ENCODE data around the gene VWA8.
"Not testable (repeated sequence)": the region's sequence is repeated elsewhere in the genome, so short reads cannot be mapped to it uniquely, and the experiment has no call there.

Gene VWA8

GRCh38 chr13:41928323-41928722, 32.6 kb downstream of the VWA8 start:
- DNase-seq, result no peak
- no peak for TF ChIP-seq GATA1 (IDR thresholded peaks at IDR 0.05; ENCODE audit: low read depth, low read length)
- TF ChIP-seq POLR2A (IDR thresholded peaks at IDR 0.05; ENCODE audit: low read length), result no peak

GRCh38 chr13:41925014-41925413, 35.9 kb downstream of the VWA8 start:
- no peak for DNase-seq
- TF ChIP-seq POLR2A (IDR thresholded peaks at IDR 0.05; ENCODE audit: low read length) (no peak), GATA1 (IDR thresholded peaks at IDR 0.05; ENCODE audit: low read depth, low read length) (no peak)

DNA sequence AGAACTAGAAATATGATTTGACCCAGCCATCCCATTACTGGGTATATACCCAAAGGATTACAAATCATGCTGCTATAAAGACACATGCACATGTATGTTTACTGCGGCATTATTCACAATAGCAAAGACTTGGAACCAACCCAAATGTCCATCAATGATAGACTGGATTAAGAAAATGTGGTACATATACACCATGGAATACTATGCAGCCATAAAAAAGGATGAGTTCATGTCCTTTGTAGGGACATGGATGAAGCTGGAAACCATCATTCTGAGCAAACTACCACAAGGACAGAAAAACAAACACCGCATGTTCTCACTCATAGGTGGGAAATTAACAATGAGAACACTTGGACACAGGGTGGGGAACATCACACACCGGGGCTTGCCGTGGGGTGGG, 38.0 kb downstream of the VWA8 start:
- not testable (repeated sequence) for DNase-seq

DNA sequence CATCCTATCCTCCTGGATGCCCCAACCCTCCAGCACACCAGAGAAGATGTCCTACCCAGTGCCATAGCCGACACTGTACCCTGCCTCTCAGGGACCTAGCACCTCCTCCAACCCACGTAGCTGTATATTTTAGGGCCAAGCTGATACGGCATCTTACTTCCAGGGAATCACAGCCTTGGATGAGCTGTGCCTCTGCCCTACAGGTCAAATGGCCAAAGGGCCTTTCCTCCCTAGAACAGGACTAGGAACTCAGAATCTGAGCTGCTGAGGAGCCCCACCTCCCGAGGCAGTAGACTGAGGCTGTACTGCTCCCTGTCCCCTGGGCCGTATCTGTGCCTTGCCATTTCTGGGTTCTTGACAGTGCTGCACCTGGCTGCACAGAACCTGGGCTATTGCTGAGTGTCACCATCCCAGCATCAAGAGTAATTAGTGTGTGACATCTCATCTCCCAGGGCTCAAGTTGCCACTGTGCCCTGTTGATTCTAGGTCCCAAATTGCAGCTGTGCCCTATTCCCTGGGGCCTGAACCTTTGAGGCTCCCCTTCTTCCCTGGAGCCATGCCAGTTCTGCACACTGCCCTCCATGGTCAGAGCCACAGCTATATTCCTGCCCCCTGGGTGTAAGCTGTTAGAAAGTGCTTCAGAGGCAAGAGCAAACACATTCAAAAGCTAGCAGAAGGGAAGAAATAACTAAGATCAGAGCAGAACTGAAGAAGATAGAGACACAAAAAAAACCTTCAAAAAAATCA, 41.0 kb downstream of the VWA8 start:
- DNase-seq, result no peak
- TF ChIP-seq GATA1 (IDR thresholded peaks at IDR 0.05; ENCODE audit: low read depth, low read length) (no peak), POLR2A (IDR thresholded peaks at IDR 0.05; ENCODE audit: low read length) (no peak)

- no peak for TF ChIP-seq GATA1 (IDR thresholded peaks at IDR 0.05; ENCODE audit: low read depth, low read length)
- no peak for TF ChIP-seq POLR2A (IDR thresholded peaks at IDR 0.05; ENCODE audit: low read length)
- no peak for DNase-seq
Observed at GRCh38 chr13:41919031-41919740, 41.7 kb downstream of the VWA8 start.

- TF ChIP-seq GATA1 (IDR thresholded peaks at IDR 0.05; ENCODE audit: low read depth, low read length) (no peak), POLR2A (IDR thresholded peaks at IDR 0.05; ENCODE audit: low read length) (no peak)
- peak in 1 of 2 experiments; percentile 30 for DNase-seq
Observed at GRCh38 chr13:41917641-41918040, 43.3 kb downstream of the VWA8 start.

- no peak for TF ChIP-seq GATA1 (IDR thresholded peaks at IDR 0.05; ENCODE audit: low read depth, low read length)
- TF ChIP-seq POLR2A (IDR thresholded peaks at IDR 0.05; ENCODE audit: low read length), result no peak
- peak in 1 of 2 experiments; percentile 19 for DNase-seq
Observed at GRCh38 chr13:41916173-41916954, 44.5 kb downstream of the VWA8 start.

DNA sequence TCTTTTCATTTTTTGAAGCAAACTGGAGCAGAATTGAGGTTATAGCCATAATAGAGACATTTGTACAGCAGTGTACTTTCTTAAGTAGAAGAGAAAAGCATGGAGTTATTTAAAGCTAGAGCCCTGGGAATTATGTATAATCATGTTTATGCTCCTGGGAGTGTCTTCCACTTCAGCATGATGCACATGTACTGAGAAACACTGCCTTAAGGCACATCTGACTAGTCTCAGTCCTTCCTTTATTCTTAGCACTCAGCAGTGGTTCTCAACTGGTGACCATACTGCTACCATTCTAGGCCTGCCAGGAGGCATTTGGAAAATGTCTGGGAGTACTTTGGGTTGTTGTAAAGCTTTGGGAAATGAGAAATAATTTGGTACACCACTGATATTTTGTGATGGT, 45.8 kb downstream of the VWA8 start:
- no peak for DNase-seq
- no peak for TF ChIP-seq GATA1 (IDR thresholded peaks at IDR 0.05; ENCODE audit: low read depth, low read length)
- no peak for TF ChIP-seq POLR2A (IDR thresholded peaks at IDR 0.05; ENCODE audit: low read length)

DNA sequence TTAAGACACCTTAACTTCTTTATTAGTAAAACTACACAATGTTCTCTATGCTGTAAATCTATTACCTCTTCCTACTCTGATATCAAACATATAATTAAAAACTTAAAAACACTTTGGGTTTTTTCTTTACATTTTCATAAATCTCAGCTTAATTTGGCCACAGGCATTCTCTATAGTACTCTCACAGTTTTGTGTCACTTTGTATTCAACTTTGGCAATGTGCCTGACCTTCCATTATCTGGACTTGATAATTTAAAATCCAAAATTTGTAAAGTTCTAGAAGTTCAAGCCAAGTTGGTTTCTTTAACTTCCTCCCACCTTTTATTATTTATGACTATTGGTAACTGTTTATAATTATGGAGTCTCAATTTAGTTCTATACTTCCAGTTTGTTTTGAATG, 46.4 kb downstream of the VWA8 start:
- DNase-seq, result no peak
- TF ChIP-seq POLR2A (IDR thresholded peaks at IDR 0.05; ENCODE audit: low read length) (no peak), GATA1 (IDR thresholded peaks at IDR 0.05; ENCODE audit: low read depth, low read length) (no peak)

DNA sequence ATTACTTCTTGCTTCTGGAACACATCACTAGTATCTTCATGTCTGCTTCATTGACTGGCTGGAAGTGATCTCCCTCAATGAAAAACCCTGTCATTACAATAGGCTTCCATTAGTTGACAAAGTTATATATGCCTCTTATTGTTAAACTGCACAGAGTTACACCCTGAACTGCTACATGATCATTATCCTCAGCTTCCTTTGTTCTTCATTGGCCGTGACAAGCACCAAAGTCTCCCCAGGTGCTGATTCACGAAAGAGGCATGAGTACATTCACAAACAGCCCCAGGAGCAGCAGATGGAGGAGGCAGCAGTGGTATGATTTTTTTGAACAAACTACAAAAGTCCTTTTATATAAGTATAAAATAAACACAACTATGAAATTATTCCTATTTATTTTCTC, 51.4 kb downstream of the VWA8 start:
- TF ChIP-seq GATA1 (IDR thresholded peaks at IDR 0.05; ENCODE audit: low read depth, low read length) (no peak), POLR2A (IDR thresholded peaks at IDR 0.05; ENCODE audit: low read length) (no peak)
- no peak for DNase-seq

DNA sequence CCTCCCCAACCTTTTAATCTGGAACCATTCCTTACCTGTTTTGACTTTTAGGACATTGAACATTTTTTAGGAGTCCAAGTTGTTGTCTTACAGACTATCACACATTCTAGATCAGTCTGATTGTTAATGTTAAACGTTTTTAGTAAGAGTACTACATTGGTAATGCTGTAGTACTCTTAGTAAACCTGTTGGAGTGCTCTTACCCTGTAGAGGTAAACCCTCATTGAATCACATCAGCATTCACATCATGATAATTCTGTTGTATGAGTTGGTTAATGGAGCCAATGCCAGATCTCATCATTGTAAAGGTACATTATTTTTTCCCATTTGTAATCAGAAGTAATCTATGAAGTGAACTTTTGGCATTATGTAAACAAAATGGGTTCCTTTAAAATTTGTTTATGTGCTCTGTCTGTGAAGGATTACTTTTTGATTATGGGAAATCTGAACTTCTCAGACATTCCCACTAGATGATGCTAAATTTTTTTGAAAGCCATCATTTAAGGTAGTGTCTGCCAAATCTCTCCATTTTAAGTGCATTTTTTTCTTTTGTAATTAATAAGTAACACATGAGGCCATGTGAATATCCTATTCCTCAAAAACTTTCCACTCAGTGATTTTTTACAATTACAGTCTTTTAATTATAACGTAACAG, 55.2 kb downstream of the VWA8 start:
- TF ChIP-seq POLR2A (IDR thresholded peaks at IDR 0.05; ENCODE audit: low read length) (no peak), GATA1 (IDR thresholded peaks at IDR 0.05; ENCODE audit: low read depth, low read length) (no peak)
- peak; percentile 55 to 64 for DNase-seq

DNA sequence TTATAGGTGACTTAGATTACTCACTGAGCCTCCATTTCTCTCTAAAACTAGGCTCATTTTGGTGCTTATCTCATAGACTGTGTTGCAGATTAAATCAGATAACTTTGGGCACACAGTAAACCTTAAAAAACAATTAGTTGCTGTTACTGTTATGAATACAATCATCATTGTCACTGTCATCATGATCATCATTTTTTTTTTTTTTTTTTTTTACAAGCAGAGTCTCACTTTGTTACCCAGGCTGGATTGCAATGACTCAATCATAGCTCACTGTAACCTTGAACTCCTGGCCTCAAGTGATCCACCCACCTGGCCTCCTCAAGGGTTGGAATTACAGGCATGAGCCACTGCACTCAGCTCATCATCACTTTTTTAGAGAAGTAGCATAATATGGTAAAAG, 60.0 kb downstream of the VWA8 start:
- DNase-seq, result no peak
- TF ChIP-seq GATA1 (IDR thresholded peaks at IDR 0.05; ENCODE audit: low read depth, low read length) (no peak), POLR2A (IDR thresholded peaks at IDR 0.05; ENCODE audit: low read length) (no peak)

- DNase-seq, result not testable (repeated sequence)
Observed at GRCh38 chr13:41898411-41898810, 62.5 kb downstream of the VWA8 start.

GRCh38 chr13:41897126-41897525, 63.8 kb downstream of the VWA8 start:
- DNase-seq, result no peak
- TF ChIP-seq GATA1 (IDR thresholded peaks at IDR 0.05; ENCODE audit: low read depth, low read length) (no peak), POLR2A (IDR thresholded peaks at IDR 0.05; ENCODE audit: low read length) (no peak)
